Measurements from ENCODE around the gene TTF1.
"Not testable (repeated sequence)": the region's sequence is repeated elsewhere in the genome, so short reads cannot be mapped to it uniquely, and the experiment has no call there.

Gene TTF1

GRCh38 chr9:132410642-132411041 lies 4.0 kb upstream of the TTF1 start:
- DNase-seq = no peak

DNA sequence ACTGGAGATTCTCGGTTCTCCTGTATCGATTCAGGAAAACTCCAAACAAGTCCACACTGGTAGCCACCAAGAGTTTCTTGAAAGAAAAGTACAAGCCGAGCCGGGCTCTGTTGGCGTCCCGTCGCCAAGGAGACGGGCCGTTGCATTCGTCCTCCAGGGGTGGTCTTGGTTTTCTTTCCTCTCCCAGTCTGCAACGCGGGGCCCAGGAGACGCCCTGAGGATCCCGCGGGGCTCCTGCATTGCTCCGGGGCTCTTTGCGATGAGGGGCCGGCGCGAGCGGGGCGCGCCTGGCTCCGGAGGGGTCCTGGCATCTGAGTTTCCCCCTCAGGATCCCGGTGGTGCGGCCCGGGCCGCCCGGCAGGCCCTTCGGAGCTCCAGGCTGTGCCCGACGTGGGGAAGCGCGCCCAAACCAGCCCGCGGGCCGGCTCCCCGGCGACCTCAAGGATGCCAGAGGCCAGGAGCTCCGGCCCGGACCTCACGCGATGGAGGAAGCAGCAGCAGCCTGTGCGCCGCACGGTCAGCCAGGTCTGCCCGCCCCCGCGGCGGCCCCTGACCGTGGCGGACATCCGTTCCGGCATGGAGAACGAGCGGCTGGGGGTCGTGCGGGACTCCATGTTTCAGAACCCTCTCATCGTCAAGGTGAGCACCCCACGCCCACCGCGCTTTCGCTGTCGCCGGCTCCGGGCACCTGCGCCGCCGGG lies 3.3 kb upstream of the TTF1 start, which contains the start of gene CFAP77:
Gene CFAP77, plus strand, starts transcription at position 384 of the 701 bp plus-strand sequence. Its CDS starts 61 bp downstream, at position 445.
- no peak for DNase-seq

GRCh38 chr9:132408521-132408920 lies 1.9 kb upstream of the TTF1 start:
- no peak for DNase-seq

DNA sequence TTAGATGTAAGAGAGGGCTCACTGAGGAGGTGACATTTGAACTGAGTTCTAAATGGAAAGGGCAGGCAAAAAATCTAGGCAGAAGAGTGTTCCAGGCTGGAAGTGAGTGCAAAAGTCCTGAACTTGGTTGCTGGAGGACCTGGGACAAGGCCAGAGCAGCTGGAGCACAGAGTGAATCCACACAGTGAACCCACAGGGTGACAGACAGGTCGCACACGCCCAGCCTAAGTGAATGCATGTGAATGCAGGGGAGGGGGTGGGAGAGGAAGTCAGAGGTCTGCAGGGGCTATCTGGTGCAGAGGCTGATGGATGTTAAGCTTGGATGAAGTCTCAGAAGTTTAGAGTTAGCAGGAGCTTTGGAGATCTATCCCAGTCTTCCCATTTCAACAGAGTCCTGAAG lies 556 bp upstream of the TTF1 start:
- no peak for DNase-seq

- DNase-seq = no peak
Measured at GRCh38 chr9:132404228-132404881, 2.3 kb downstream of the TTF1 start.

DNA sequence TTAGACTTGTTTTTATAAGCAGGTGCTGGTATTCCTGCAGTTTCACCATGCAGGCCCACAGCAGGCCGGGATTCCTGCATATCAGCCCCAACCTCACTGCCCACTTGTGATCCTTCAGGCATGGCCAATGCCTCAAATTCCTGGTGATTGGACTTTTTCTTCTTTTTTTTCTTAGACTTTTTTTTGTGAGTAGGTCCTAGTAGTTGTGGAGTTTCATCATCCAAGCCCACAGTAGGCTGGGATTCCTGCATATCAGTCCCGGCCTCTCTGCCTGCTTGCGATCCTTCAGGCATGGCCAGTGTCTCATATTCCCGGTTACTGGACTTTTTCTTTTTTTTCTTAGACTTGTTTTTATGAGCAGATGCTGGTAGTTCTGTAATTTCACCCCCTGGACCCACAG lies 4.8 kb downstream of the TTF1 start:
- DNase-seq = no peak

DNA sequence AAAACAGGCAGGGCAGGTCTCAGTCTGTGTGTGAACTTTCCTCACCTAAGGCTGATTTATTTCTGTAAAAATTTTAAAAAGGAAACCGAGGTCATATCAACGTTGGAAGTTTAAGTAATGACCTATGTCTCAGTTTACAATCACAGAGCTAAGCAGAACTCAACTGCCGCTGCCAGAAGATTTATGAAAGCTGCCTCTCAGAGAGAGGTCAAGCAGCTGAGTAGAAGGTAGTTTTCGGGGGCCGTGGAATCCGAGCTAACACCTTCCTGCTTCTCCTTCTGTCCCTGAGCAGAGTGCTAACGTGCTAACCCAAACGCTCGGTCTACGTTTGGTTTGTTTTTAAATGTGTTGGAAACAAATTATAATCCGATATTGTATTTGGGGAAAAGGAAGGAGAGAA lies 11.1 kb downstream of the TTF1 start:
- DNase-seq = no peak

- DNase-seq = no peak
Measured at GRCh38 chr9:132391449-132391848, 15.2 kb downstream of the TTF1 start.

- no peak for DNase-seq
Measured at GRCh38 chr9:132390966-132391365, 15.7 kb downstream of the TTF1 start.

DNA sequence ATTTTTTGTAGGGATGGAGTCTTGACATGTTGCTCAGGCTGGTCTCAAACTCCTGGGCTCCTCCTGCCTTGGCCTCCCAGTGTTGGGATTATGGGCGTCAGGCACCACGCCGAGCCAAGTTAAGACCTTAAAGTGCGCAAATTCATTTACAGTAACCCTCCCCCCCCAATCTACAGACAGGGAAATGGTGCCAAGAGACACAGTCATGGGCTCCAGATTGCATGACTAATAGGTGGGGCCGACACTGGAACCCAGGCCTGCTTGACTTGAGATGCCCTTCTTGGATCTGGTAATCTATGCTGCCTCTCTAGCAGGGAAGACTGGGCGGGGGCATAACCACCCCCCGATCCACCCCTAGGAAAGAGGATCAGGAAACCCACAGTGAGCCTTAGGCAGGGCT lies 19.5 kb downstream of the TTF1 start:
- no peak for DNase-seq

DNA sequence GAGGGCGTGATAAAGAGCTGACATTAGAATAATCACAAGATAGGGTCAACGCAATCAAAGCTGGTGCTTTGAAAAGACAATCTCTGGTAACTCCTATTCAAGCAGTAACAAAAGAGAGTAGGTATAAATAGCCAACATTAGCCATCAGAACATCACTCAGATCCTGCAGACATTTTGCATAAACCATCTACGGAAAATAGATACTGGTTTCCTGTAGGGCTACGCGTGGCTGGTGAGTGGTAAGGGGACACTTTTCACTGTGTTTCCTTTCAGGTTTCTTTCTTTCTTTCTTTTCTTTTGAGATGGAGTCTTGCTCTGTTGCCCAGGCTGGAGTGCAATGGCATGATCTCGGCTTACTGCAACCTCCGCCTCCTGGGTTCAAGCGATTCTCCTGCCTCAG lies 22.3 kb downstream of the TTF1 start:
- DNase-seq = no peak

- no peak for DNase-seq
Measured at GRCh38 chr9:132383462-132383883, 23.2 kb downstream of the TTF1 start.

- DNase-seq = no peak
Measured at GRCh38 chr9:132381966-132382541, 24.6 kb downstream of the TTF1 start.

- DNase-seq = not testable (repeated sequence)
Measured at GRCh38 chr9:132378416-132378815, 28.2 kb downstream of the TTF1 start.

DNA sequence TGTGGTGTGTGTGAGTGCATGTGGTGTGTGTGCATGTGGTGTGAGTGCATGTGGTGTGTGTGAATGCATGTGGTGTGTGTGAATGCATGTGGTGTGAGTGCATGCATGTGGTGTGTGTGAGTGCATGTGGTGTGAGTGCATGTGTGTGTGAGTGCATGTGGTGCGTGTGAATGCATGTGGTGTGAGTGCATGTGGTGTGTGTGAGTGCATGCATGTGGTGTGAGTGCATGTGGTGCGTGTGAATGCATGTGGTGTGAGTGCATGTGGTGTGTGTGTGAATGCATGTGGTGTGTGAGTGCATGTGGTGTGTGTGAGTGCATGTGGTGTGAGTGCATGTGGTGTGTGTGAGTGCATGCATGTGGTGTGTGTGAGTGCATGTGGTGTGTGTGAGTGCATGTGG lies 28.9 kb downstream of the TTF1 start:
- DNase-seq = not testable (repeated sequence)

DNA sequence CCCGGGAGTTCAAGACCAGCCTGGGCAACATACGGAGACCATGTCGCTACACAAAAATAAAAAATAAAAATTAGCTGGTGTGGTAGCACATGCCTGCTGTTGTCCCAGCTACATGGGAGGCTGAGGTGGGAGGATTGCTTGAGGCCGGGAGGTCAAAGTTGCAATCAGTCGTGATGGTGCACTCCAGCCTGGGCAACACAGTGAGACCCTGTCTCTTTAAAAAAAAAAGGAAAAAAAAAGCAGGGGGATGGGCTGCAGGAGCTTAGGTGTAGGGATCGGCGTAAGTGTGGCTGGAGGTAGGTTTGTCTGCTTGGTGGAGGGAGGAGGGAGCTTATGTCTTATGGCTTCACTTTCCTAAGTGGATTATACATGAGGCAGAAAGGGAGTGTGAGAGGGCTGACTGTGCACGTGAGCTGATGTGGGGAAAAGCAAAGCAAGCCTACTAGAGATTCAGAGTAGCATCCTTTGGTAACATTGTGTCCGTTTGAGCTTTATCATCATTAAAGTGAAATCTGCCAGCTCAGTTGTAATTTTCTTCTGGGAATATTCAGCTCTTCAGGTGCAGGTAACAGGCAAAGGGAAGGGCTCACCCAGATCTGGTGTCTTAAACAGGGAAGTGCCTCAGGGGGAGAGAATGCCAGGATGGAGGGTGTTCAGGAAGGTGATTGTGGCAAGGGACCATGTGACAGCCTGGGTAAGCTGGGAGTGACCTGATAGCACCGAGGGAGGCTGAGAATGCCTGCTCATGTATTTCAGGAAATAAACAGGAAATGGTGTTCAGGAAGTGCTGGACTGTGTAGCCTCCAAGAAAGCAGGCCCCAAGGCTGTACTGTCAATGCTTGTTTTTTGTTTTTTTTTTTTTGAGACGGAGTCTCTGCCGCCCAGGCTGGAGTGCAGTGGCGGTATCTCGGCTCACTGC lies 34.2 kb downstream of the TTF1 start:
- DNase-seq = no peak

DNA sequence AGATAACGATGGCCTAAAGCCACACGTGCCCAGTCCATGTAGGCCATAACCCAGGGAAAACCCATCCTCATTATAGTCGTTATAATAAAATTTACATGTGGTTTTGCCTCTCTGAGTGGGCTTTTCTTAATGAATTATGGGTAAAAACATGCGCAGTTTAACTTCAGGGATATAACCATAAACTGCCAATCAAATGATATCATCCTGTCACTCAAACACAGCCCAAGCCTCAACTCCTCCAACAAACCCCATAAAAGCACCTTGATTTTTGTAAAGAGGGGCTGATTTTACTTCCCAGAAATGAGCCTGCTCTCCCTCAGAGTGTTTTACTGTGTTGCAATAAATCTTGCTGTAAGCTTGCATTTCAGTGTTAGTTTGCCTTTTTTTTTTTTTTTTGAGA lies 36.0 kb downstream of the TTF1 start:
- no peak for DNase-seq

DNA sequence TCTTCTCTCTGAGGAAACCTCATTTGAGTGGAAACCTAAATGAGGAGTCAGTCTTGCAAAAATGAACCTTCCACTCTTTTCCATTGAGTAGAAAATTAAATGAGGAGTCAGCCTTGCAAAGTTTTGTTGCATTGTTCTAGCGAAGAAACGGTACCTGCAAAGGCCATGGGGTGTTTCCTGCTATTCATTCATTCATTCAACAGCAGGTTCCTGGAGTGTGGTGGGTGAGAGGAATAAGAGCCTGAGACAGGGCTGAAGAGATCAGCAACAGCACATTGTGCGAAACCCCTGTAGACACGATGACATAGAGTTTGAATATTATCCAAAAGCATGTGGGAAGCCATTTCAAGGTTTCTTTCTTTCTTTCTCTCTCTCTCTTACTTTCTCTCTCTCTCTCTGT lies 37.2 kb downstream of the TTF1 start:
- DNase-seq = no peak

GRCh38 chr9:132367613-132368313 lies 38.9 kb downstream of the TTF1 start:
- no peak for DNase-seq

DNA sequence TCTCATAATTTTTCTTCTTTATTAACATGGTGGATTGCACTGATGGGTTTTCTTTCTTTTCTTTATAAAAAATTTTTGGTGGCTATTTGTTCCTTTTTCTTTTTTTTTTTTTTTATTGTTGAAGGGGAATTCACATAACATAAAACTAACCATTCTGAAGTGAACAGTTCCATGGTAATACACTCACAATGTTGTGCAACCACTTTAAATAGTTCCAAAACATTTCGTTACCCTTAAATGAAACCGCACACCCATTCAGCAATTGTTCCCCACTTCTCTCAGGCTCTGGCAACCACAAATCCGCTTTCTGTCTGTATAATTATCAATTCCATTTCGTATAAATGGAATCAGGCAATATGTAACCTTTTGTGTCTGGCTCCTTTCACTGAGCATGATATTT lies 40.2 kb downstream of the TTF1 start:
- no peak for DNase-seq

GRCh38 chr9:132365986-132366385 lies 40.7 kb downstream of the TTF1 start:
- DNase-seq = no peak

GRCh38 chr9:132364068-132364467 lies 42.6 kb downstream of the TTF1 start:
- DNase-seq = no peak

GRCh38 chr9:132357764-132358163 lies 48.9 kb downstream of the TTF1 start:
- DNase-seq = no peak

Measured in SHP77 treated with DMSO at 0.1 percent for 48 hours (cell line).